Smooth muscle cell (in vitro differentiated cells): ENCODE measurements around the gene SNX8. TPM values are rescaled to one million over a fixed set of nuclear protein-coding genes. Genes with fewer than 3 reads are reported as not detected.

Source experiments
- DNase-seq: peaks from one replicate; lab custom pipeline; 2025; ENCODE audit not compliant: unreplicated experiment; lab: John Stamatoyannopoulos, UW
- H2AFZ ChIP-seq: fragments of 200-600 bp; sonication (generic); 2 replicates; pipeline ENCODE4 v1.6.0; 2016; ENCODE audit warnings: antibody characterized with exemption, low read depth, mild to moderate bottlenecking
- H3F3A ChIP-seq: fragments of 200-600 bp; sonication (generic); 2 replicates; pipeline ENCODE4 v1.6.0; 2017; ENCODE audit warnings: antibody characterized with exemption, low read depth
- H3K27ac ChIP-seq: fragments of 200-600 bp; sonication (generic); 2 replicates; pipeline ENCODE4 v1.5.1; 2016; ENCODE audit warnings: low read depth, mild to moderate bottlenecking
- H3K27me3 ChIP-seq: fragments of 200-600 bp; sonication (generic); 2 replicates; pipeline ENCODE4 v1.6.1; 2016; ENCODE audit warnings: low read depth, mild to moderate bottlenecking
- H3K36me3 ChIP-seq: fragments of 200-600 bp; sonication (generic); 2 replicates; pipeline ENCODE4 v1.5.1; 2016; ENCODE audit warnings: low read depth
- H3K4me1 ChIP-seq: fragments of 200-600 bp; sonication (generic); 2 replicates; pipeline ENCODE4 v1.5.1; 2016; ENCODE audit warnings: low read depth
- H3K4me2 ChIP-seq: fragments of 200-600 bp; sonication (generic); 2 replicates; pipeline ENCODE4 v1.6.0; 2016; ENCODE audit warnings: mild to moderate bottlenecking
- H3K4me3 ChIP-seq: fragments of 200-600 bp; sonication (generic); 2 replicates; pipeline ENCODE4 v1.5.1; 2016; ENCODE audit warnings: mild to moderate bottlenecking
- H3K79me2 ChIP-seq: fragments of 200-600 bp; sonication (generic); 2 replicates; pipeline ENCODE4 v1.6.0; 2016; ENCODE audit warnings: low read depth, mild to moderate bottlenecking
- H3K9ac ChIP-seq: fragments of 200-600 bp; sonication (generic); 2 replicates; pipeline ENCODE4 v1.6.0; 2016; ENCODE audit warnings: low read depth
- H3K9me3 ChIP-seq: fragments of 200-600 bp; sonication (generic); replicated peaks from 2 replicates; pipeline ENCODE4 v1.5.1; 2016; ENCODE audit warnings: low read depth
- H4K20me1 ChIP-seq: fragments of 200-600 bp; sonication (generic); 2 replicates; pipeline ENCODE4 v1.6.0; 2016; ENCODE audit warnings: low read depth
- CTCF ChIP-seq: fragments of 200-600 bp; sonication (generic); IDR thresholded peaks from 2 replicates; pipeline ENCODE4 v1.5.1; 2017; ENCODE audit warnings: borderline replicate concordance, mild to moderate bottlenecking, antibody characterized with exemption; ENCODE audit not compliant: insufficient read depth, poor library complexity, severe bottlenecking
- WGBS: methylation state at CpG from one replicate; pipeline ENCODE4 v1.1.7; 2016; ENCODE audit warnings: low lambda C conversion rate; 5-methylcytosine and 5-hydroxymethylcytosine counted together
- polyA plus RNA-seq: library from polyadenylated mRNA; unstranded; fragments of >200 nt; fragmentation: Nextera tagmentation; extraction: Ambion mirVana; gene quantifications from 2 replicates; pipeline ENCODE4 v1.2.1, GENCODE V29; 2016
- total RNA-seq: library from RNA; depleted of rRNA; stranded (reverse); fragments of >200 nt; gene quantifications from 2 replicates; pipeline ENCODE4 v1.2.3, GENCODE V29; 2014

Gene SNX8, protein sequence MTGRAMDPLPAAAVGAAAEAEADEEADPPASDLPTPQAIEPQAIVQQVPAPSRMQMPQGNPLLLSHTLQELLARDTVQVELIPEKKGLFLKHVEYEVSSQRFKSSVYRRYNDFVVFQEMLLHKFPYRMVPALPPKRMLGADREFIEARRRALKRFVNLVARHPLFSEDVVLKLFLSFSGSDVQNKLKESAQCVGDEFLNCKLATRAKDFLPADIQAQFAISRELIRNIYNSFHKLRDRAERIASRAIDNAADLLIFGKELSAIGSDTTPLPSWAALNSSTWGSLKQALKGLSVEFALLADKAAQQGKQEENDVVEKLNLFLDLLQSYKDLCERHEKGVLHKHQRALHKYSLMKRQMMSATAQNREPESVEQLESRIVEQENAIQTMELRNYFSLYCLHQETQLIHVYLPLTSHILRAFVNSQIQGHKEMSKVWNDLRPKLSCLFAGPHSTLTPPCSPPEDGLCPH
- 12.8 and 49.9 TPM in 2 replicates for total RNA-seq
- 46.9 and 56.4 TPM in 2 replicates for polyA plus RNA-seq

- Histone ChIP-seq H3K4me3 (peak within 1 kb of the TSS; percentile 94), H3K9me3 (no peaks in the 10 kb centered on the region), H4K20me1 (peaks cover 10% of the 10 kb centered on the region), H3K4me1 (peaks cover 4% of the 10 kb centered on the region), H3K36me3 (no peaks in the 10 kb centered on the region), H3K27me3 (no peaks in the 10 kb centered on the region), H3F3A (peaks cover 7% of the 10 kb centered on the region), H2AFZ (peak within 1 kb of the TSS; percentile 85), H3K79me2 (peaks cover 29% of the 10 kb centered on the region), H3K4me2 (peak within 1 kb of the TSS; percentile 98), H3K9ac (peak within 1 kb of the TSS; percentile 89), H3K27ac (no peak within 1 kb of the TSS)
- peak; percentile 89 for DNase-seq
- TF ChIP-seq CTCF = no peak
- 12% methylated on average over 13 of the region's 78 CpGs for WGBS
Measured at GRCh38 chr7:2314209-2314955, at the start of gene SNX8. TSS of gene SNX8 (minus strand) at chr7:2314441. CDS start at chr7:2314421, 20 bp downstream.

DNA sequence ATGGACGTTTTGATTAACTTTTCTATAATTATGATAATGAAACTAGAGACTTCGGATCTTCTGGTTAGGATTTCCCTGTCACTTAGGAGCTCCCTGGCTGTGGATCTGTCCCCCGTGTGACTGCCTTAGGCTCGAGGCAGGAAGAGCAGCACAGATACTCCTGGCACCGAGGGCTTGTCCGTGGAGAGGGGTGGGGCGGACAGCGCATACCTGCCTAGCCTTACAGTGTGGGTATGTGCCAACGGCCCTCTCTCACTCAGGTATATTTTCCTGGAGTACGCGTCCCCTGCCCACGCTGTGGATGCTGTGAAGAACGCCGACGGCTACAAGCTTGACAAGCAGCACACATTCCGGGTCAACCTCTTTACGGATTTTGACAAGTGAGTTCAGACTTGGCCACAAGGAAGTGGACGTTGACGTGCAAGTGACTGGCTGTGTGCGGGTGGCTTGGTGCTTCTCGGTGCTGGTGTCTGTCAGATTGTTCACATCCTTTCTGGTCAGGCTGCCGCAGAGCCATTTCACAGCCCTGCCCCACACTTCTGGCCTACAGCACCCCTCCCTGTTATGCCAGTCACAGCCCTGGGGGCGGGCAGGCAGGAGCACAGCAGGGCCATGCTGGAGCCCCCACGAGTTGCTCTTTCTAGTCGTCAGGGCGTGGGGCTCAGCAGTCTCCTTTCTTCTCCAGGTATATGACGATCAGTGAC is 48.3 kb upstream of the SNX8 start:
- no peak for TF ChIP-seq CTCF
- Histone ChIP-seq H2AFZ (no peak overlapping the region), H3K79me2 (peaks cover 53% of the 10 kb centered on the region), H3K4me1 (no peaks in the 10 kb centered on the region), H3K9me3 (no peaks in the 10 kb centered on the region), H3K36me3 (peaks cover 17% of the 10 kb centered on the region), H3F3A (peaks cover 4% of the 10 kb centered on the region), H3K27ac (no peak overlapping the region), H3K4me3 (no peak overlapping the region), H4K20me1 (peaks cover 69% of the 10 kb centered on the region), H3K9ac (no peak overlapping the region), H3K4me2 (no peak overlapping the region), H3K27me3 (no peaks in the 10 kb centered on the region)
- WGBS = 97% methylated on average over 27 of the region's 27 CpGs
- no peak for DNase-seq

- Histone ChIP-seq H2AFZ (no peak overlapping the region), H3K27ac (no peak overlapping the region), H3K9ac (no peak overlapping the region), H3K36me3 (peaks cover 17% of the 10 kb centered on the region), H3K79me2 (peaks cover 70% of the 10 kb centered on the region), H4K20me1 (peaks cover 86% of the 10 kb centered on the region), H3K27me3 (no peaks in the 10 kb centered on the region), H3K4me1 (peaks cover 9% of the 10 kb centered on the region), H3K9me3 (no peaks in the 10 kb centered on the region), H3F3A (peaks cover 4% of the 10 kb centered on the region), H3K4me2 (no peak overlapping the region), H3K4me3 (no peak overlapping the region)
- DNase-seq = no peak
- 89% methylated on average over 6 of the region's 6 CpGs for WGBS
- TF ChIP-seq CTCF = no peak
Measured at GRCh38 chr7:2360796-2361195, 46.6 kb upstream of the SNX8 start.
